Measurements from ENCODE around the gene RTN4RL1.

RTN4RL1 gene

DNA sequence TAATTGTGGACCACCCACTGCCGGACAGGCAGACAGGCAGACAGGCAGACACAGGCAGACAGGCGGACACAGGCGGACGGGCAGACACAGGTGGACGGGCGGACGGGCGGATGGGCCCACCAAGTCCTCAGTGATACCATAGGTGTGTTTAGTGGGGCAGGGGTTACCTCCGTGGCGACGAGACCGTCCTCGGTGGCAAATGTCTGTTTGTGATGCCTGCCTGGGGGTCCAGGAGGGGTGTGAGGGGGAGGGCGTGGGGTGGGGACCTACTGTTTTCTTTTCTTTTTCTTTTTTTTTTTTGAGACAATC lies 76.7 kb downstream of the RTN4RL1 start:
- Histone ChIP-seq H3K36me3 (ENCODE audit: low read length) (no peaks in the 10 kb centered on the region), H4K20me1 (ENCODE audit: low read depth, low read length) (no peaks in the 10 kb centered on the region), H3K4me3 (ENCODE audit: insufficient read depth, low read length, poor library complexity, severe bottlenecking) (no peak overlapping the region), H3K79me2 (ENCODE audit: insufficient read depth, low read length) (no peaks in the 10 kb centered on the region), H3K9ac (ENCODE audit: low read length) (no peak overlapping the region), H2AFZ (ENCODE audit: low read depth, low read length, severe bottlenecking) (no peak overlapping the region), H3F3A (ENCODE audit: insufficient read depth) (no peaks in the 10 kb centered on the region), H3K9me2 (replicated peaks; ENCODE audit: insufficient read depth, low read length) (no peaks in the 10 kb centered on the region), H3K27ac (ENCODE audit: low read depth, low read length) (no peak overlapping the region), H3K27me3 (ENCODE audit: low read length) (no peaks in the 10 kb centered on the region), H3K4me2 (ENCODE audit: low read depth, low read length, poor library complexity, severe bottlenecking) (no peak overlapping the region), H3K9me3 (ENCODE audit: insufficient read depth, low read length) (no peaks in the 10 kb centered on the region)
- TF ChIP-seq, protein P1, sequence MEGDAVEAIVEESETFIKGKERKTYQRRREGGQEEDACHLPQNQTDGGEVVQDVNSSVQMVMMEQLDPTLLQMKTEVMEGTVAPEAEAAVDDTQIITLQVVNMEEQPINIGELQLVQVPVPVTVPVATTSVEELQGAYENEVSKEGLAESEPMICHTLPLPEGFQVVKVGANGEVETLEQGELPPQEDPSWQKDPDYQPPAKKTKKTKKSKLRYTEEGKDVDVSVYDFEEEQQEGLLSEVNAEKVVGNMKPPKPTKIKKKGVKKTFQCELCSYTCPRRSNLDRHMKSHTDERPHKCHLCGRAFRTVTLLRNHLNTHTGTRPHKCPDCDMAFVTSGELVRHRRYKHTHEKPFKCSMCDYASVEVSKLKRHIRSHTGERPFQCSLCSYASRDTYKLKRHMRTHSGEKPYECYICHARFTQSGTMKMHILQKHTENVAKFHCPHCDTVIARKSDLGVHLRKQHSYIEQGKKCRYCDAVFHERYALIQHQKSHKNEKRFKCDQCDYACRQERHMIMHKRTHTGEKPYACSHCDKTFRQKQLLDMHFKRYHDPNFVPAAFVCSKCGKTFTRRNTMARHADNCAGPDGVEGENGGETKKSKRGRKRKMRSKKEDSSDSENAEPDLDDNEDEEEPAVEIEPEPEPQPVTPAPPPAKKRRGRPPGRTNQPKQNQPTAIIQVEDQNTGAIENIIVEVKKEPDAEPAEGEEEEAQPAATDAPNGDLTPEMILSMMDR (IDR thresholded peaks at IDR 0.05; ENCODE audit: insufficient read depth, low read length, poor library complexity, severe bottlenecking) = no peak
- TF ChIP-seq EZH2phosphoT487 (conservative IDR thresholded peaks at IDR 0.05; ENCODE audit: low read length) = no peak

DNA sequence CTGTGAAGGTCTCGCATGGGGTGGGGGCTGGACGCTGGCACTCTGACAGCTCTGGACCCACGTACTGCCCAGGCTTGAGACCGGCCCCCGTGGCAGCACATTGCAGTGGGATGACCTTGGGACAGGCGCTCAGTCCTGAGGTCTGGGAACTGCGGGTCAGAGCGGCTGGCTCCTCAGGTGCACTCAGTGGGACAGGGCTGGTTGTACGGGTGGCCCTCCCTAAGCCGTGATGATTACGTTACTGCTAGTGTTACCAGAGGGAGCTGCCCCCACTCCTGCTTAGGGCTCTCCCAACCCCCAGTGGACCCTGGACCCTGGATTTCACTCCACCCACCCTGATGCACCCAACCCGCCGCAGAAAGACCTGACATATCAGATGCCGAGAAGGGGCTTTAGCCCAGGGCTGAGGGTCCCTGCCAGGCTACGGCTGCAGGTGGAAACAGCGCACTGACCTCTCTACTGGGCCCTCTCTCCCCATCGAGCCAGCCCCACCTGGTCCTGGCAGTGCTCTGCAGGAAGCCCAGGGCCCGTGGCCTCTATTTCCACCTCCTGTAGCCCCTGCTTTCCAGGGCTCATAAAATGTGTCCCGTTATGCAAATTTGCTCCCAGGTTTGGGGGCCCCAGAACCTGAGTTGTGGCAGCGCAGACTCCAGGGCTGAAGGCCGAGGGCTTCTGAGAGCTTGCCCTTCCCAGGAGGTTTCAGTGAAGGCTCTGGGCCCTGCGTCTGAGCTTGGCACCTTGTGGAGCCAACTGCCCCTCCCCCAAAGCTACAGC lies 77.2 kb downstream of the RTN4RL1 start:
- H3K9me3 ChIP-seq (ENCODE audit: insufficient read depth, low read length) = no peaks in the 10 kb centered on the region
- H3F3A ChIP-seq (ENCODE audit: insufficient read depth) = no peaks in the 10 kb centered on the region
- H4K20me1 ChIP-seq (ENCODE audit: low read depth, low read length) = no peaks in the 10 kb centered on the region
- H3K27me3 ChIP-seq (ENCODE audit: low read length) = no peaks in the 10 kb centered on the region
- no peak overlapping the region for H3K9ac ChIP-seq (ENCODE audit: low read length)
- no peak overlapping the region for H3K27ac ChIP-seq (ENCODE audit: low read depth, low read length)
- H3K4me2 ChIP-seq (ENCODE audit: low read depth, low read length, poor library complexity, severe bottlenecking) = no peak overlapping the region
- H2AFZ ChIP-seq (ENCODE audit: low read depth, low read length, severe bottlenecking) = no peak overlapping the region
- no peaks in the 10 kb centered on the region for H3K9me2 ChIP-seq (replicated peaks; ENCODE audit: insufficient read depth, low read length)
- TF ChIP-seq EZH2phosphoT487 (conservative IDR thresholded peaks at IDR 0.05; ENCODE audit: low read length) = no peak
- TF ChIP-seq, protein P1 (IDR thresholded peaks at IDR 0.05; ENCODE audit: insufficient read depth, low read length, poor library complexity, severe bottlenecking) = no peak
- H3K36me3 ChIP-seq (ENCODE audit: low read length) = no peaks in the 10 kb centered on the region
- H3K79me2 ChIP-seq (ENCODE audit: insufficient read depth, low read length) = no peaks in the 10 kb centered on the region
- no peak overlapping the region for H3K4me3 ChIP-seq (ENCODE audit: insufficient read depth, low read length, poor library complexity, severe bottlenecking)

DNA sequence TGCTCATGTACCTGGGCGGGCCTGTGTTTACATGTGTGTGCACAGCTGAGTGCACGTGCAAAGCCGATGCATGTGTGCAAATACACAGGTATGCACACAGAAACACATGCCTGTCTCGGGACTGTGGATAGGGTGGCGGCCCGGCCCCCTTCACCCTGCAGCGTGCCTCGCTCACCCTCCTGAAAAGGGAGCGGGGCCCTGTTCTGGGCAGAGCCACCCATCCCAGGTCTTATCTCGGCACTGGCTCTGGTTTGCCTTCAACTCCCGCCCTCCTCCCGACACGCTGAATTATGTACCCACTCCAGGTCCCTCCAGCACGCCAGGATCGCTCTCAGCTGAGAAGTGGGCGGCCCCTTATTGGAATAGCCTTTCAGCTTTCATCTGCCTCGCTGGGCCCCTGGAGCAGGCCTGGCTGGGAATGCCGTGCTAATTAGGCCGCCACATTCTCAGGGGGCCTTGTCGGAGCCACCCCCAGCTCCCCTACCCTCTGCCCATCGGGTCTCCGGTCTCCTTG lies 77.8 kb downstream of the RTN4RL1 start:
- no peaks in the 10 kb centered on the region for H3K27me3 ChIP-seq (ENCODE audit: low read length)
- H4K20me1 ChIP-seq (ENCODE audit: low read depth, low read length) = no peaks in the 10 kb centered on the region
- no peaks in the 10 kb centered on the region for H3K36me3 ChIP-seq (ENCODE audit: low read length)
- no peaks in the 10 kb centered on the region for H3F3A ChIP-seq (ENCODE audit: insufficient read depth)
- no peaks in the 10 kb centered on the region for H3K79me2 ChIP-seq (ENCODE audit: insufficient read depth, low read length)
- TF ChIP-seq, protein P1 (IDR thresholded peaks at IDR 0.05; ENCODE audit: insufficient read depth, low read length, poor library complexity, severe bottlenecking) = no peak
- TF ChIP-seq EZH2phosphoT487 (conservative IDR thresholded peaks at IDR 0.05; ENCODE audit: low read length) = no peak
- H3K9ac ChIP-seq (ENCODE audit: low read length) = no peak overlapping the region
- no peak overlapping the region for H3K27ac ChIP-seq (ENCODE audit: low read depth, low read length)
- no peak overlapping the region for H3K4me3 ChIP-seq (ENCODE audit: insufficient read depth, low read length, poor library complexity, severe bottlenecking)
- H3K9me3 ChIP-seq (ENCODE audit: insufficient read depth, low read length) = no peaks in the 10 kb centered on the region
- no peak overlapping the region for H3K4me2 ChIP-seq (ENCODE audit: low read depth, low read length, poor library complexity, severe bottlenecking)
- H2AFZ ChIP-seq (ENCODE audit: low read depth, low read length, severe bottlenecking) = no peak overlapping the region
- H3K9me2 ChIP-seq (replicated peaks; ENCODE audit: insufficient read depth, low read length) = no peaks in the 10 kb centered on the region

All from SU-DHL-6 (cell line).